ENCODE results near the gene KCP. TPM values are rescaled to one million over a fixed set of nuclear protein-coding genes. Genes with fewer than 3 reads are reported as not detected.
A peak's percentile ranks its signal among the peaks of the same experiment; 100 is the strongest.

Gene KCP
- total and polyA plus RNA-seq, 8 donors, result 1.5 to 9.8 (median 7.0) TPM

DNA sequence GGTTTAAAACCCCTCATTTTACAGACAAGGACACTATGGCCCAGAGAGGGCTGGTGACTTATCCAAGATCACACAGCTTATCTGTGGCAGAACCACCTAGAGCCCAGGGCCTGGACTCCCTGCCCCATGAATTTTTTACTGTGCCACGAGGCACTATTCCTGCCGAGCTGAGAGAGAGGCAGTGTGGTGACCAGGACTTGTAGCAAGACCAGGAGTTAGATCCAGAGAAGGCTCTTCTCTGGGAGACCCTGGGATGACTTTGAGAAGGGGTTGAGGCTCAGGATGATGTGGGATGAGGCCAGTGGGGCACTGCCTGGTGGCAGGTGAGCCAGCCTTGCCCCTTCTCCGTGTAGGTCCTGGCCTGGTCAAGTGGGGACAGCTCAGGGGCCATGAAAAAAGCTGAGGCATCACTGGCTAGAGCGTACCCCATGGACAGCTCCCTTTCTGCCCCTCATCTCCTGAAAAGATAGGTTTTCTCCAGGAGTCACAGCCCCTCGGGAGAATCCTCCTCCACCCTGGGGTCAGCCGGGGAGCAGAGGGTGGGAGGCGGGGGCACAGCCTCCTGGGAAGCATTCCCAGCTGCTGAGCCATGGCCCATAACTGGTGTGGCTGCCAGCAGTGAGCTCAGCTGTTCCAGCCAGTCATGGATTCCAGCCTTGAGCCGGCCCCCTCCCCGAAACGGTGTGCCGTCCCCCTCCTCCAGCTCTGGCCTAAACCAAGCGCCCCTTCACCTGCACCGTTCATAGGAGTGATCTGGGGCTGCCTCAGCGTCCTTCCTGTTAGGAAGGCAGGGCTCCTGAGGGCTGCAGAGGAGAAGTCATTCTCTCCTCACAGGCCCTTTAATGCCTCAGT lies 74.5 kb downstream of the KCP start:
- Histone ChIP-seq H3K36me3 (no peaks in the 10 kb centered on the region), H3K4me1 (peaks cover 5 to 16% of the 10 kb centered on the region in 2 donors), H3K9me3 (no peaks in the 10 kb centered on the region), H3K27ac (no peak overlapping the region), H3K4me3 (no peak overlapping the region), H3K27me3 (peaks cover 4 to 32% of the 10 kb centered on the region in 2 donors)
- intact Hi-C loops (cut with DNase I), result no loop called here
- DNase-seq (peak in 1 of 4 donors; percentile 76), ATAC-seq (no peak)
- TF ChIP-seq, protein P1, sequence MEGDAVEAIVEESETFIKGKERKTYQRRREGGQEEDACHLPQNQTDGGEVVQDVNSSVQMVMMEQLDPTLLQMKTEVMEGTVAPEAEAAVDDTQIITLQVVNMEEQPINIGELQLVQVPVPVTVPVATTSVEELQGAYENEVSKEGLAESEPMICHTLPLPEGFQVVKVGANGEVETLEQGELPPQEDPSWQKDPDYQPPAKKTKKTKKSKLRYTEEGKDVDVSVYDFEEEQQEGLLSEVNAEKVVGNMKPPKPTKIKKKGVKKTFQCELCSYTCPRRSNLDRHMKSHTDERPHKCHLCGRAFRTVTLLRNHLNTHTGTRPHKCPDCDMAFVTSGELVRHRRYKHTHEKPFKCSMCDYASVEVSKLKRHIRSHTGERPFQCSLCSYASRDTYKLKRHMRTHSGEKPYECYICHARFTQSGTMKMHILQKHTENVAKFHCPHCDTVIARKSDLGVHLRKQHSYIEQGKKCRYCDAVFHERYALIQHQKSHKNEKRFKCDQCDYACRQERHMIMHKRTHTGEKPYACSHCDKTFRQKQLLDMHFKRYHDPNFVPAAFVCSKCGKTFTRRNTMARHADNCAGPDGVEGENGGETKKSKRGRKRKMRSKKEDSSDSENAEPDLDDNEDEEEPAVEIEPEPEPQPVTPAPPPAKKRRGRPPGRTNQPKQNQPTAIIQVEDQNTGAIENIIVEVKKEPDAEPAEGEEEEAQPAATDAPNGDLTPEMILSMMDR (IDR thresholded peaks at IDR 0.05), result no peak

- peak in 1 of 4 donors; percentile 53 for DNase-seq
- Histone ChIP-seq H3K4me3 (no peak overlapping the region), H3K9me3 (no peaks in the 10 kb centered on the region), H3K27ac (no peak overlapping the region), H3K36me3 (no peaks in the 10 kb centered on the region), H3K4me1 (peaks cover 12 to 24% of the 10 kb centered on the region in 2 donors), H3K27me3 (peaks cover 12 to 39% of the 10 kb centered on the region in 2 donors)
- TF ChIP-seq, protein P1 (IDR thresholded peaks at IDR 0.05), result no peak
- intact Hi-C loops (cut with DNase I), result no loop called here
- no peak for ATAC-seq
Measured at GRCh38 chr7:128835231-128835751, 75.2 kb downstream of the KCP start.

- ATAC-seq (peak; percentile 1), DNase-seq (no peak)
- peaks cover 12 to 31% of the 10 kb centered on the region in 2 donors for H3K4me1 ChIP-seq
- no peaks in the 10 kb centered on the region for H3K9me3 ChIP-seq
- H3K27ac ChIP-seq, result peak overlapping the region in 1 of 2 donors; percentile 53
- TF ChIP-seq, protein P1 (IDR thresholded peaks at IDR 0.05), result no peak
- no peak overlapping the region for H3K4me3 ChIP-seq
- intact Hi-C loops (cut with DNase I), result no loop called here
- H3K27me3 ChIP-seq, result peaks cover 14 to 53% of the 10 kb centered on the region in 2 donors
- no peaks in the 10 kb centered on the region for H3K36me3 ChIP-seq
Measured at GRCh38 chr7:128833946-128834325, 76.6 kb downstream of the KCP start.

DNA sequence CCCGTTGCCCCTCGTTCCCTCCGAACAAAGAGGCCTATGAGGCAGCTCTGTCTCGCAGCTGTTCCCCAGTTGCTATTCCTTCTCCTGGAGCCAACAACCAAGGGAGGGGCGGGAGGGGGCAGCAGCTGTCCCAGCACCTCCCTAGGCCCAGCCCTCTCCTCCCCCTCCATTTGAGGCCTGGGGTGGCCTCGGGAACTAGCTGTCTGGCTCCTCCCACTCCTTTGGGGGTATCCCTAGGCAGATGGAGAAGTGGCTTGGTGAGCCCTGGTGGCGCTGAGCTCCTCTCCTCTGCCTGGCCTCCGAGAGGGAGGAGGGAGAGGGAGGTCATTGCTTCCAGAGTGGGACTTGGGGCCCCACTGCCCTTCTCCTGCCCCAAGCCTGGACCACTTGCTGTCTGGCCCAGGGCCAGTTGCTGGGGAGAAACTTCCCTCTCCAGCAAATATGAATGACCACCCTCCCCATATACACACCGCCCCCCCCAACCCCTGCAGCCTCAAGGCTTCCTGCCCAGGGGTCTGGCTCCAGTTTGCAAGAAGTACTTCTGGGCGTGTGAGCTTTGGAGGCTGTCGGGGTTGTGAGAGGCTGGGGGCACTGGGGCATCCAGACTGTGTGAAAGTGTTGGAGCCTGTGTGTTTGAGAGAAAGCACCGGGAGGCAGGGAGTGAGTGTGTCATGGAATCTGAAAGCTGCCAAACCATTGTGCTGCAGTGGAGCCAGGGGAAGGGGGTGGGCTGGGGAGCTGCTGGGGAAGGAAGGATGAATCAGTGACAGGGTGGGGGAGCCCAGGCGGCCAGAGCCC lies 77.2 kb downstream of the KCP start:
- Histone ChIP-seq H3K36me3 (no peaks in the 10 kb centered on the region), H3K4me3 (no peak overlapping the region), H3K27ac (peak overlapping the region in 1 of 2 donors; percentile 72), H3K9me3 (no peaks in the 10 kb centered on the region), H3K4me1 (peaks cover 12 to 31% of the 10 kb centered on the region in 2 donors), H3K27me3 (peaks cover 14 to 58% of the 10 kb centered on the region in 2 donors)
- intact Hi-C loops (cut with DNase I), result no loop called here
- DNase-seq, result peak; percentile 68 to 94 (median 78)
- ATAC-seq, result peak; percentile 43
- TF ChIP-seq, protein P1 (IDR thresholded peaks at IDR 0.05), result no peak

GRCh38 chr7:128832880-128833147 lies 77.7 kb downstream of the KCP start:
- TF ChIP-seq, protein P1 (IDR thresholded peaks at IDR 0.05), result no peak
- intact Hi-C loops (cut with DNase I), result no loop called here
- no peak for DNase-seq
- Histone ChIP-seq H3K9me3 (no peaks in the 10 kb centered on the region), H3K27ac (peak overlapping the region in 1 of 2 donors; percentile 72), H3K36me3 (no peaks in the 10 kb centered on the region), H3K4me3 (peak overlapping the region in 1 of 2 donors; percentile 34), H3K27me3 (peaks cover 14 to 64% of the 10 kb centered on the region in 2 donors), H3K4me1 (peaks cover 12 to 31% of the 10 kb centered on the region in 2 donors)
- no peak for ATAC-seq
